Midbrain (tissue), 1 donor: ENCODE results near the gene TCAIM.
"Not testable (repeated sequence)": the region's sequence is repeated elsewhere in the genome, so short reads cannot be mapped to it uniquely, and the experiment has no call there.

Source experiments
- DNase-seq: peaks from one replicate; lab custom pipeline; 2025; lab: John Stamatoyannopoulos, UW

Gene TCAIM

GRCh38 chr3:44415421-44415820 is 76.9 kb downstream of the TCAIM start:
- no peak for DNase-seq

- no peak for DNase-seq
These were observed 77.8 kb downstream of the TCAIM start for GRCh38 chr3:44416031-44417030.

- not testable (repeated sequence) for DNase-seq
These were observed 79.6 kb downstream of the TCAIM start for GRCh38 chr3:44418118-44418517.

- DNase-seq = no peak
These were observed 80.0 kb downstream of the TCAIM start for GRCh38 chr3:44418549-44418948.

GRCh38 chr3:44419116-44419922 is 80.8 kb downstream of the TCAIM start:
- no peak for DNase-seq

- no peak for DNase-seq
These were observed 81.5 kb downstream of the TCAIM start for GRCh38 chr3:44419923-44420650.

GRCh38 chr3:44420676-44421075 is 82.1 kb downstream of the TCAIM start:
- no peak for DNase-seq

GRCh38 chr3:44421280-44421679 is 82.7 kb downstream of the TCAIM start:
- no peak for DNase-seq

GRCh38 chr3:44424758-44425157 is 86.2 kb downstream of the TCAIM start:
- DNase-seq = no peak

GRCh38 chr3:44427683-44428082 is 89.1 kb downstream of the TCAIM start:
- DNase-seq = no peak

GRCh38 chr3:44428910-44429309 is 90.3 kb downstream of the TCAIM start:
- DNase-seq = no peak

GRCh38 chr3:44429459-44429858 is 90.9 kb downstream of the TCAIM start:
- DNase-seq = no peak

GRCh38 chr3:44430466-44430865 is 91.9 kb downstream of the TCAIM start:
- DNase-seq = no peak

GRCh38 chr3:44434834-44435510 is 96.4 kb downstream of the TCAIM start:
- no peak for DNase-seq

- DNase-seq = no peak
These were observed 97.6 kb downstream of the TCAIM start for GRCh38 chr3:44436181-44436580.

- DNase-seq = no peak
These were observed 99.2 kb downstream of the TCAIM start for GRCh38 chr3:44437800-44438199.

- peak; percentile 51 for DNase-seq
These were observed 101.1 kb downstream of the TCAIM start for GRCh38 chr3:44439499-44440295.

GRCh38 chr3:44442596-44443309 is 104.2 kb downstream of the TCAIM start:
- DNase-seq = no peak

GRCh38 chr3:44444437-44444836 is 105.9 kb downstream of the TCAIM start:
- DNase-seq = no peak
